Upper lobe of left lung (tissue), 6 donors: Measurements from ENCODE around the gene ALX4. TPM values are rescaled to one million over a fixed set of nuclear protein-coding genes. Genes with fewer than 3 reads are reported as not detected.

ENCODE experiments used
- ATAC-seq, 2 donors: fragments of 200-7000 bp; cut with Tn5 transposase; one replicate each; pipeline ENCODE4 v1.9.1; 2022; ENCODE audit warnings: mild to moderate bottlenecking in 2 of 2, moderate library complexity in 2 of 2; ENCODE audit not compliant: low FRiP score in 2 of 2
- DNase-seq, 2 donors: peaks; one replicate each; pipeline ENCODE4 v3.0.0-alpha.2; 2019 to 2020
- H3K27ac ChIP-seq, 4 donors: fragments of 200-600 bp; sonication (generic); one replicate each; pipeline ENCODE4 v1.5.1; 2016 to 2019
- H3K27me3 ChIP-seq, 4 donors: fragments of 200-600 bp; sonication (generic); one replicate each; pipeline ENCODE4 v1.5.1; 2017 to 2019
- H3K36me3 ChIP-seq, 4 donors: fragments of 200-600 bp; sonication (generic); one replicate each; pipeline ENCODE4 v1.5.1; 2016 to 2019
- H3K4me1 ChIP-seq, 4 donors: fragments of 200-600 bp; sonication (generic); one replicate each; pipeline ENCODE4 v1.5.1; 2018 to 2019
- H3K4me3 ChIP-seq, 4 donors: fragments of 200-600 bp; sonication (generic); one replicate each; pipeline ENCODE4 v1.5.1; 2017 to 2019; ENCODE audit warnings: mild to moderate bottlenecking in 2 of 4, moderate library complexity in 1 of 4
- H3K9me3 ChIP-seq, 4 donors: fragments of 200-600 bp; sonication (generic); one replicate each; pipeline ENCODE4 v1.5.1; 2018 to 2019
- EP300 ChIP-seq, 4 donors: sonication (generic); formaldehyde crosslinking; IDR thresholded peaks; one replicate each; pipeline ENCODE4 v1.5.1; 2017; ENCODE audit warnings: antibody characterized with exemption in 4 of 4, control low read depth in 2 of 4
- POLR2A ChIP-seq, 4 donors: fragments of 450-650 bp; IDR thresholded peaks; one replicate each; pipeline ENCODE4 v1.5.1; 2016 to 2017; ENCODE audit warnings: antibody characterized with exemption in 4 of 4, mild to moderate bottlenecking in 2 of 4
- POLR2AphosphoS5 ChIP-seq, 2 donors: sonication (generic); formaldehyde crosslinking; IDR thresholded peaks; one replicate each; pipeline ENCODE4 v1.5.1; 2017; ENCODE audit warnings: antibody characterized with exemption in 2 of 2
- WGBS, 2 donors: methylation state at CpG; one replicate each; pipeline ENCODE4 v1.1.5; 2017 to 2018; 5-methylcytosine and 5-hydroxymethylcytosine counted together
- total RNA-seq, 6 donors: library from RNA; depleted of rRNA in 4 of 6; stranded (reverse); fragments of >200 nt in 4 of 6; gene quantifications; one replicate each; pipeline versions ENCODE4 v1.1.0 to v1.2.1, GENCODE V29; 2016 to 2021
- TF ChIP-seq, protein P1 (sequence below), 6 experiments: fragments of 450-650 bp in 4 of 6; fragments of 200-600 bp in 2 of 6; sonication (generic) in 2 of 6; IDR thresholded peaks; one replicate each; pipeline ENCODE4 v1.5.1; 2016 to 2019; ENCODE audit warnings: antibody characterized with exemption in 6 of 6
- donor health status: DM: no; HTN: no; CAD: no; lungs with moderate emphysema.
- donor health status: DM: no; HTN: yes; CAD: no; lungs with severe emphysema.

ALX4 gene
- total RNA-seq, 6 donors from 2014 or later = not detected

GRCh38 chr11:44226490-44226889 is 83.4 kb downstream of the ALX4 start:
- WGBS, 2 donors = 88 to 94% methylated on average over 2 of the region's 2 CpGs
- TF ChIP-seq POLR2AphosphoS5 (IDR thresholded peaks at IDR 0.05) (no peak), EP300 (IDR thresholded peaks at IDR 0.05) (no peak), POLR2A (IDR thresholded peaks at IDR 0.05) (no peak)
- TF ChIP-seq, protein P1, sequence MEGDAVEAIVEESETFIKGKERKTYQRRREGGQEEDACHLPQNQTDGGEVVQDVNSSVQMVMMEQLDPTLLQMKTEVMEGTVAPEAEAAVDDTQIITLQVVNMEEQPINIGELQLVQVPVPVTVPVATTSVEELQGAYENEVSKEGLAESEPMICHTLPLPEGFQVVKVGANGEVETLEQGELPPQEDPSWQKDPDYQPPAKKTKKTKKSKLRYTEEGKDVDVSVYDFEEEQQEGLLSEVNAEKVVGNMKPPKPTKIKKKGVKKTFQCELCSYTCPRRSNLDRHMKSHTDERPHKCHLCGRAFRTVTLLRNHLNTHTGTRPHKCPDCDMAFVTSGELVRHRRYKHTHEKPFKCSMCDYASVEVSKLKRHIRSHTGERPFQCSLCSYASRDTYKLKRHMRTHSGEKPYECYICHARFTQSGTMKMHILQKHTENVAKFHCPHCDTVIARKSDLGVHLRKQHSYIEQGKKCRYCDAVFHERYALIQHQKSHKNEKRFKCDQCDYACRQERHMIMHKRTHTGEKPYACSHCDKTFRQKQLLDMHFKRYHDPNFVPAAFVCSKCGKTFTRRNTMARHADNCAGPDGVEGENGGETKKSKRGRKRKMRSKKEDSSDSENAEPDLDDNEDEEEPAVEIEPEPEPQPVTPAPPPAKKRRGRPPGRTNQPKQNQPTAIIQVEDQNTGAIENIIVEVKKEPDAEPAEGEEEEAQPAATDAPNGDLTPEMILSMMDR (IDR thresholded peaks at IDR 0.05) = no peak
- no peaks in the 10 kb centered on the region for H3K36me3 ChIP-seq

DNA sequence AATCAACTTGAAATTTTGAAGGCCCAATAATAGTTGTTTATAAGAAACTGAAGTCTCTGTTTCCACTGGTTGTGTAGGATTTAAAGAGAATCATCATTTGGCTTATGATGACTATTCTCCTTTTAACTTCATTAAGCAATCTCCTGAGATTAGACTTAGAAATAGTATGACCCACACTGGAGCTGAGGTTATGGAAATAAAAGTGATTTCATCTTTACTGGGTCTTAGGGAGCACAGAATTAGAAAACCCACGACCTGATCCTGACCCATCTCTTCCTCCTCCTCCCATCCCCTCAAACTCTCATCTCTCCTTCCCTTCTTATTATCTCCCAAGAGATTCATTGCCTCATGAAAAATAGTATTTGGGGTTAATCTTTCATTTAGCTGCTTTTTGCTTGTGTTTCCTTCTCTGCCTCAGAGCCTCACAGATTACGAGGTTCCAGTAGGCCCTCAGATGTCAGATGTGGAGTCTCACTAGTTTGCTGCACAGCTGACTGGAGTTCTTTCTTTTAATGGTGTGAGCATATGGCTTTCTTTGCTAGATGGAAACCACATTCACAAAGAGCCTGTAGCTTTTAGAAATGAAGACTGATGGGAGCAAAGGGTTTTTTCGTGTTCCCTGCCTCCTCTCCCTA is 85.0 kb downstream of the ALX4 start:
- no peaks in the 10 kb centered on the region for H3K9me3 ChIP-seq
- no peak for ATAC-seq
- no peak overlapping the region for H3K27ac ChIP-seq
- no peak for TF ChIP-seq POLR2A (IDR thresholded peaks at IDR 0.05)
- TF ChIP-seq EP300 (IDR thresholded peaks at IDR 0.05) = no peak
- TF ChIP-seq, protein P1 (IDR thresholded peaks at IDR 0.05) = no peak
- no peak for TF ChIP-seq POLR2AphosphoS5 (IDR thresholded peaks at IDR 0.05)
- WGBS, 2 donors = 91% methylated on average over 3 of the region's 3 CpGs
- peaks cover 0 to 2% (median 0%) of the 10 kb centered on the region in 4 donors for H3K4me1 ChIP-seq
- H3K36me3 ChIP-seq = no peaks in the 10 kb centered on the region
- H3K27me3 ChIP-seq = no peaks in the 10 kb centered on the region
- no peak overlapping the region for H3K4me3 ChIP-seq
- DNase-seq = no peak

More at GRCh38 chr11:44226490-44226889, 83.4 kb downstream of the ALX4 start:
- Histone ChIP-seq H3K4me1 (peaks cover 0 to 2% (median 0%) of the 10 kb centered on the region in 4 donors), H3K4me3 (no peak overlapping the region), H3K9me3 (no peaks in the 10 kb centered on the region), H3K27ac (no peak overlapping the region), H3K27me3 (no peaks in the 10 kb centered on the region)
- no peak for DNase-seq
- no peak for ATAC-seq

DNA sequence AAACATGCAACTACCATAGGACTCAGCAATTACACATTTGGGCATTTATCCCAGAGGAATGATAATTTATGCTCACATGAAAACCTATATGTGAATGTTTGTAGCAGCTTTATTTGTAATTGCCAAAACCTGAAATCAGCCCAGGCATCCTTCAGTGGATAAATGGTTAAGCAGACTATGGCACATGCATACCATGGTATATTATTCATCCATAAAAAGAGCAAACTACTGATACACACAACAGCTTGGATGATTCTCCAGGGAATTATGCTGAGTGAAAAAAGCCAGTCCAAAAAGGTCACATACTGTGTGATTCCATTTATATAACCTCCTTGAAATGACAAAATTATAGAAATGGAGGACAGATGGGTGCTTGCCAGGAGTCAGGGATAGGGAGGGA is 86.7 kb downstream of the ALX4 start:
- ATAC-seq (no peak), DNase-seq (no peak)
- H3K27me3 ChIP-seq = no peaks in the 10 kb centered on the region
- no peak overlapping the region for H3K27ac ChIP-seq
- no peaks in the 10 kb centered on the region for H3K36me3 ChIP-seq
- H3K4me1 ChIP-seq = peaks cover 0 to 2% (median 0%) of the 10 kb centered on the region in 4 donors
- H3K4me3 ChIP-seq = no peak overlapping the region
- TF ChIP-seq POLR2A (IDR thresholded peaks at IDR 0.05) = no peak
- TF ChIP-seq, protein P1 (IDR thresholded peaks at IDR 0.05) = no peak
- TF ChIP-seq POLR2AphosphoS5 (IDR thresholded peaks at IDR 0.05) = no peak
- TF ChIP-seq EP300 (IDR thresholded peaks at IDR 0.05) = no peak
- H3K9me3 ChIP-seq = no peaks in the 10 kb centered on the region

DNA sequence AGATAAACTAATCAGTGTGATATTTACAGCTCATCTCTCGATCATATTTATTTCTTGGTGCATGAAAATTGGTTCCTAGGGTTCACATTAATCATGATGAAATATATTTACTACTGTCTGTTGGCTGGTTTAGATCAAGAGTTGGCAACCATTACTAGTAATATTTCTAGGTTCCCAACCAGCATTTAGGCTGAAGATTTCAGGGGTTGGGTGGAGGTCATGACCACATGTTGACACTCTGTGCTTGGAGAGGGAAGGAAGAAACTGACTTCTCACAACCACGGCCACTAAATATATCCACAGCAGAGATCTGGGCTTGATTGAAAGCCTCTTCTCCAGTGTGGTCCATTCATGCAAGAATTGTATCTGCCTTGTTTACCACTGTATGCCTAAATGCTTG is 87.9 kb downstream of the ALX4 start:
- ATAC-seq = no peak
- H3K4me3 ChIP-seq = no peak overlapping the region
- H3K36me3 ChIP-seq = no peaks in the 10 kb centered on the region
- H3K4me1 ChIP-seq = peaks cover 0 to 2% (median 0%) of the 10 kb centered on the region in 4 donors
- H3K27me3 ChIP-seq = no peaks in the 10 kb centered on the region
- TF ChIP-seq EP300 (IDR thresholded peaks at IDR 0.05) (no peak), POLR2A (IDR thresholded peaks at IDR 0.05) (no peak), POLR2AphosphoS5 (IDR thresholded peaks at IDR 0.05) (no peak)
- TF ChIP-seq, protein P1 (IDR thresholded peaks at IDR 0.05) = no peak
- no peak overlapping the region for H3K27ac ChIP-seq
- no peaks in the 10 kb centered on the region for H3K9me3 ChIP-seq
- no peak for DNase-seq
- 85 to 91% methylated on average over 2 of the region's 2 CpGs for WGBS, 2 donors

GRCh38 chr11:44221456-44221855 is 88.5 kb downstream of the ALX4 start:
- H3K27me3 ChIP-seq = no peaks in the 10 kb centered on the region
- H3K4me3 ChIP-seq = no peak overlapping the region
- TF ChIP-seq, protein P1 (IDR thresholded peaks at IDR 0.05) = no peak
- no peak for TF ChIP-seq POLR2AphosphoS5 (IDR thresholded peaks at IDR 0.05)
- no peak for TF ChIP-seq POLR2A (IDR thresholded peaks at IDR 0.05)
- TF ChIP-seq EP300 (IDR thresholded peaks at IDR 0.05) = no peak
- no peak for ATAC-seq
- 88 to 93% methylated on average over 3 of the region's 3 CpGs for WGBS, 2 donors
- H3K4me1 ChIP-seq = peaks cover 0 to under 1% (median 0%) of the 10 kb centered on the region in 4 donors
- no peak overlapping the region for H3K27ac ChIP-seq
- no peaks in the 10 kb centered on the region for H3K9me3 ChIP-seq
- no peaks in the 10 kb centered on the region for H3K36me3 ChIP-seq
- no peak for DNase-seq
